Measurements from ENCODE around the gene C10orf71.

C10orf71 gene

DNA sequence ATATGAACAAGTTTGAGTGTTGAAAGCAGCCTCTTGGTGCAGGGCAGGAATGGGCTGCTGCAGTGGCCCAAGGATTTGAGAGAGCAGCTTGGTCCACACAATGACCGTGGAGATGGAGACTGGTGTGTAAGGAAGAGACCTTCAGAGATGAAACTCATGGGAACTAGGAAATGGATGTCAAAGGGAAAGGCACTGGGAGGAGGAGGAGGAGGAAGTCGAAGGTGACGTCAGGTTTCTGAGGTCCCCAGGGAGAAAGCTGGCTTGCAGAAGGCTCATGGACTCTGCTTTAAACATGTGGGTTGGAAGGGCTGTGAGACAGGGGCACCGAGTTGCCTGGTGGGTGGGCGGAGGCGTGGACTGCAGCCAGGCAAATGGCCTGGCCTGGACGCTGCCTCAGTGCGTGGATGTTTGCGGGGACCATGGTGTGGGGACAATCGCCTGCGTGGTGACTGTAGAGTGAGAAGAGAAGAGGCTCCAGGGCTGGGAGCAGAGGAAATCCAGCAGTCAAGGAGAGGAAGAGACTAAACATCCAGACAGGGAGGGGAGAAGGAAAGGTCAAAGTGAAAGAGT, 14.6 kb downstream of the C10orf71 start:
- no peak for DNase-seq (ENCODE audit: low read depth)

DNA sequence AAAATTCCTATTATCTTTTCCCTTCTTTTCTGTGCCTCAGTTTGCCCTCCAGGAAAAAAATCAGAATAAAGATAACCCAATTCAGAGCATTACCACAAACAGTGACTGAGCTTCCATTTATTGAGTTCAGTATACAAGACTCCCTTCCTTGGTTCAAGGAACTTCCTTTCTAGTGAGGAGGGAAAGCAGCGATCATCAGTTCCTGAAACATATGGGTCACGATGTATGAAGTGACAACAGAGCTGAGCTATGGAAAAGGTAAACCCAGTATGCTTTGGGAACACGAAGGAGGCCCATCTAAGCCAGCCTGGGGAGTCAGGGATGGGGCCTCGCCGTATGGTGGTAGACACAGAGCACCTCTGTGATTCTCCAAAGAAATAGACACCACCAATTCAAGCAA, 15.8 kb downstream of the C10orf71 start:
- DNase-seq (ENCODE audit: low read depth) = no peak

DNA sequence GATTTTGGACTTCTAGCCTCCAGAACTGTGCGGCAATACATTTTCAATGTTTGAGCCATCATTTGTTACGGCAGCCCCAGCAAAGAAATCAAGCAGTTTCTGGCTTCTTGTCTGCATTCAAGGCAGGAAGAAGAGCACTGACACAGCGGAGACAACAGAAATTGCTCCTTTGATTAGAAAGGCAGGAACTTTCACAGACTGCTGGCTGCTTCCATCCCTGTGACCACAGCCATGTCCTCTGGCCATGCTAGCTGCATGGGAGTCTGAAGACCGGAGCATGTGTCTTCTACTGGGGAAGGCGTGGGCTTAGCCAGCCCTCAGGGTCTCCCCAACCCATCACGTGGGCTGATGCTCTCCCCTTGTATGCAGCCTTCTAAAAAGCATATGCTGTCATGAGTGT, 19.1 kb downstream of the C10orf71 start:
- no peak for DNase-seq (ENCODE audit: low read depth)

DNA sequence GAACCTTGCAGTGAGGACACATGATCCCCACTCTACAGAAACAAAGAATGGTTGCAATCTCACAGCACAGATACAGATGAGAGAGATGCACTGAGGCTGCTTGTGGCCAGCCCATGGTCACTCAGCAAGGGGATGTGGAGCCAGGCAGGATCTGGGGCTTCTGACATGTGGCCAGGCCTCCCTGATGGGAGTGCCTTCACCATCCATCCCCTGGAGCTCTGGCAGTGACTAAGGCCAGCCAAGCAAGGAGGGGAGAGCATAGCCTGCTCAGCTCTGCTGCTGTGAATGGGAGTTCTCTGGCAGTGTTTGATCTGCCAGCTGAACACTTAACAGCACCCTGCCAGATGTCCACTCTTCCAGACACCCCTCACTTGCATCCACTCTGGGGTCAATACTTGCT, 19.8 kb downstream of the C10orf71 start:
- DNase-seq (ENCODE audit: low read depth) = no peak

DNA sequence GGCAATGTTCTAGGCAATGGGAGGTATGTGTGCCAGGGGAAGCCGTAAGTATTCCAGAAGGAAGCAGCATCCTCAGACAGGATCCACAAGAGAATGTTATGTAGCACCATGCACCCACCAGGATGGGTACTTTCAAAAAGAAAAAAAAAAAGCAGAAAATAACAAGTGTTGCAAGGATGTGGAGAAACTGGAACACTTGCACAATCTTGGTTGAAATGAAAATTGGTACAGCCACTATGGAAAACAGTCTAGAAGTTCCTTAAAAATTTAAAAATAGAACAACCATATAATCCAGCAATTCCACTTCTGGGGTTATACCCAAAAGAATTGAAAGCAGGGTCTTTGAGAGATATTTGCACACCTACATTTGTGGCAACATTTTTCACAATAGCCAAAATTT, 20.2 kb downstream of the C10orf71 start:
- no peak for DNase-seq (ENCODE audit: low read depth)

DNA sequence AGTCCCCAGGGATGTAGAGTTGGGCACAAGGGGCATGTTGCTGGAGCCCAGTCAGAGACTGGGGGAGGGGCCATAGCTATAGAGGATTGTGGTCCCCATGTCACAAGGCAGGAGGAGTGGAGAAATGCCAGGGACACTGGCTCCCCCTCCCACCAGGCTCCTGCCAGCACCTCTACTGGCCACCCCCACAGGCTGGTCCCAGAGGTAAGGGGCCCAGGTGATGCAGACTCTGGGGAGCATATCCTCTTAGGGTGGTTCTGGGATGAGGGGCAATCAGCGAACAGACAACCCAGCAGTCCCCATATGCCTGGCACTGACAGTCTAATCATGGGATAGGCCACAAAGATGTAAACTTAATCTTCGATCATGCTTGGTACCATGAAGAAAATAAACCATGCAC, 21.2 kb downstream of the C10orf71 start:
- no peak for DNase-seq (ENCODE audit: low read depth)

DNA sequence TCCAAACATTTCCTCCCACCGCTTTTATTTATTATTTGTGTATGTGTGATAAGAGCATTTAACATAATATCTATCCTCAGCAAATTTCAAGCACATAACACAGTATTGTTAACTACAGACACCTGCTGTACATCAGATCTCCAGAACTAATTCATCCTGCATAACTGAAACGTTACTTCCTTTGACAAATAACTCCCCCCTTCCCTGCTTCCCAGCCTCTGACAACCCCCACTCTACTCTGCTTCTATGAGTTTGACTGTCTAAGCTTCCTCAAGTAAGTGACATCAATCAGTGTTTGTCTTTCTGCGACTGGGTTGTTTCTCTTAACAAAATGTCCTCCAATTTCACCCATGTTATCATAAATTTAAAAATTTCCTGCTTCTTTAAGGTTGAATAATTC, 22.1 kb downstream of the C10orf71 start:
- no peak for DNase-seq (ENCODE audit: low read depth)

DNA sequence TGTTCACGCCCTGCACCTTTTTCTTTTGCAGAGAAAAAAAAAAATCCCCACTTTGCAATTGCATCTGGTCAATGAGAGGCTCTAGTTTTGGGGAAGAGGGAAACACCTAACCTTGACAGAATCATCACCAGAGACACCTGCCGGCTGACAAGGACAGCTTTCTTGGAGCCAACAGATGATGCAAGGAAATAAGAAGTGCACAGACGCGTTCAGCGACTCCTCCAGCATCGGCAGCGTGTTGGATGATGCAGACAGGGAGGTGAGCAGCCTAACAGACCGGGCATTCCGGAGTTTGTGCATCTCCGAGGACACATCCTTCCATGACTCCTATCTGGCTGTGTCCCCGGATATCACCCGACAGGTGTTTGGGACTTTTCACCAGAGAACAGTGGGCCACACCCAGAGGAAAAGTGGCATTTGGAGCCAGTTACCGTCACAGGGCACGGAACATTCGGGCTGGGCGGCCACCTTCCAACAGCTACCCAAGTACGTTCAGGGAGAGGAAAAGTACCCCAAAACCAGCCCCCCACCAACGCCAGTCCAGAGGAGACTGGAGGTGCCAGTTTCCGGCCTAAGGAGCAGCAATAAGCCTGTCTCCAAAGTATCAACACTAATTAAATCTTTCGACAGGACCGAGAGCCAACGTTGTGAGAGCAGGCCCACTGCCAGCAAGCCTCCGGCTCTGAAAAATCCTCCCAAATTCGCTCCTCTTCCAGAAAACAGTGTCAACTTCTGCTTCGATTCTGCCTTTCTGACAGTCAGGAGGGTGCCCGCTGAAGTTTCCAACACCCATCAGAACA, 23.6 kb downstream of the C10orf71 start:
- DNase-seq (ENCODE audit: low read depth) = no peak

DNA sequence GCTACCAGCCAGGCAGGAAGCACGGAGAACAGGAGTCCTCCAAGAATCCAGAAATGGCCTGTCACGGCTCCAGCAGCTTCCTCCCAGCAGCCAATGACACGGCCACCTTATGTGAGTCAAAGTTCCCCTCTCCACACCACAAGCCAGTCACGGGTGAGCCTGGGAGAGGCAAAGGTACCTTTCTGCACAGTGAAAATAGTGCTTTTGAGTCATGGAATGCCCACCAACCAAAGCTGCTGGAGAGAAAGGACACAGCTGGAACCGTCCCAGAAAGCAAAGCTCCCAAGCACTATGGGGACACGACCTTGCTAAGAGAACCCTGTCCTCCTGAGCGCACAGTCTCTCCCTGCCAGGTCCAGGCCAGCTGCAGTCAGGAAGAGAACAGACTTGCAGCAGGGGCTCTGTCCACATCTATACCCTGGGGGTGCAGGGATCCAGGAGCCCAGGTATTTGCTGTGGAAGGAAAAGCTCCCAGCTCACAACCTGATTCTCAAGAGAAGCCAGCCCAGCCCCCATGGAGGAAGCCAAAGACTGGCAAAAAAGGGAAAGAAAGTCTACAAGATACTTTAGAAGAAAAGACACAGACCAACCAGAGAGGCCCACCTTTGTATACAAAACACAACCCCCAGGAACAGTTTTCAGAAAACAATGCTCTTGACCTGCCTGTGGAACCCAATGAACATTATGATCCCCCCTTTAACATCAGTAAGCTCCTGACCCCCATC, 24.4 kb downstream of the C10orf71 start:
- no peak for DNase-seq (ENCODE audit: low read depth)

DNA sequence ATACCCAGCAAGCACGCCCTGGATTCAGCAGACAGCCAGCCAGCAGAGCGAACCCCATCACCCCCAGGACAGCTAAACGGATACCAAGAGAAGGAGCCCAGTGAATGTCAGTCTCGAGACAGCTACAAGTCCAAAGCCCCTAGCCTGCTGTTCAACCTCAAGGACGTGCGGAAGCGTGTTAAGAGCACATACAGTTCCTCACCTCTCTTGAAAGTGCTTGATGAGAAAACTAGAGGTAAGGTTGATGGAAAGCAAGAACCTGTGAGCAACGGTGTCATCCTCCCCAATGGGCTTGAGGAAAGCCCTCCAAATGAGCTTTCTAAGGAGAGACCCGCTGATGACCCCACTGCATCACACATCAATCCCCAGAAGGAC, 24.9 kb downstream of the C10orf71 start:
- DNase-seq (ENCODE audit: low read depth) = no peak

DNA sequence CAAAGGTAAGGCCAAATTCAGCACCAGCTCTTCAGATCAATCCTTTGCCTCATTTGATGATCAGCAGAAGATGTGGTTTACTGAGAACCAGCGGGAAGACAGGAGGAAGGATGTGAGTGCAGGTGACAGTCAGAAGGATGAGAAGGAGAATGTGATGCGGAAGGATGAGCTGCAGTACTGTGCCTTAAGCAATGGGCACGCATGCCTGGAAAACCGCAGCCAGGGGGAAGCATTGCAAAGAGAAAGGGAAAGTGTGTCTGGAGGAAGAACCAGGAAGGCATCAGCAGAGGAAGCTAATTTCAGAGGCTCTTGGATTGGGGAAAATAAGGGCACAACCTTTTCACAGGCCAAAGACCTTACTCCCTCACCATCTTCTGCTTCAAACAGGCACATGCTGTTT, 25.7 kb downstream of the C10orf71 start:
- no peak for DNase-seq (ENCODE audit: low read depth)

DNA sequence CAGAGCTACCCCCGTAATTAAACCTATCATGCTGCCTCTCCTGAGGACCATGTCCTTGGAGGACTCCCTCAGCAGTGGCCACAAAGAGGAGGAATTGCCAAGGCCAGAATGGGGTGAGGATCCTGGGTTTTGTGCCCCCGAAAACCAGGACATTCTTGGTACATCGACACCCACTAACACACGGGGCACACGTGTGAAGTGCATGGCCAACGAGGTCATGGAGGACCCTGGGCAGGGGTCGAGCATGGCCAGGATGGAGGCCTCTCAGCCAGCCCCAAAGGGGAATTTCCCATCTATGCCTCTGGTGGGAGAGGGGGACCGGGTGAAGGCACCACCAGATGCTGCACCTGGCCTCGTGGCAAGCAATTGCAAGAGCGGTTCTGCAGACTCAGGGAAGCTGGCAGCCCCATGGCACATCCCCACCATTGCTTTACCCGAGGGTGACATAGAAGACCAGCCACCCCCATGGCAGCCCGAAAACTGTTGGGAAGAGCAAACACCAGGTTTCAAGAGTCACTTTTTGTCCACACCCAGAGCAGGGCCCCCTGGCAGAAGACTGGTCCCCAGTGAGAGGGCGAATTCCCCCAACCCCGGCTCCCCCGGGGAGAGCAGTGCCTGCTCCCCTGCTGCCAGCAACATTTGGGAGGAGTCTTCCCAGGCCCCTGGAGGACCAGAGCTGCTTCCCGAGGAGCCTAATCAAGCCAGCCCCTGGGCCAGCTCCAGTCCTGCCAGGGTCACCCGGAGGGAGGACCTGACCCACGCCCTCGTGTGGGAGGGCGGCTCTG, 26.4 kb downstream of the C10orf71 start:
- DNase-seq (ENCODE audit: low read depth) = no peak

DNA sequence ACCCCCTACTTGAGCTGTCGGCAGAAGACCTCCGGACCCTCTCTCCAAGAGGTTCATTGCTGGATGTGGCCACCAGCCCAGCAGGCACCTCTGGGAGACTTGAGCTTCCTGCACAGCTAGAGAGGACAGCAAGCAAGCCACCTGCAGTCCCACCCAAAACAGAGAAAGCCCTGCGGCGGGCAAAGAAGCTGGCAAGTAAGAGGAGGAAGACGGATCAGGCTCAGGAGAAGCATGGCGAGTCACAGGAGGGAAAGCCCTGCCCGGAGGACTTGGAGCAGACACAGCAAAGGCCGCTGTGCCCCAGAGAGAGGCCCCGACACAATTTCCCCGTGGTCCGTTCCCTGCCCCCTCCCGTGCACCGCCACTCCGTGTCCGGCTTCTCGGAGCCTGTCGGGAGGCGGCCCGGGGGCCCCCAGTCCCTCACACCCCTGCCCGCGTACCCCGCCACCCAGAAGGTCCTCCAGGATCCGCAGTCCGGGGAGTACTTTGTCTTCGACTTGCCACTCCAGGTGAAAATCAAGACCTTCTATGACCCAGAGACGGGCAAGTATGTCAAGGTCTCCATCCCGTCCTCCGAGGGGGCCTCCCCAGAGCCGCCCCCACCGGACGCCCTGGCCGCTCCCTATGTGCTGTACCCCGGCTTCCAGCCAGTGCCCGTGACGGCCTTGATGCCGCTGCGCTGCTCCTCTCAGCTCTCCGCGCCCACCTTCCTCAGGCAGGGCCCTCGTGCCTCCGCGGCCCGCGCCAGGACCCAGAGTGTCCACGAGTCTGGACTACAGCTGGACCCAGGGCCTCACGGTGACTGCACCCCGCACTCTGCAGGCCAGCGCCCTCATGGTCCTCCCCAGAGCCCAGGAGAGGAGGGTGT, 27.2 kb downstream of the C10orf71 start:
- no peak for DNase-seq (ENCODE audit: low read depth)

DNA sequence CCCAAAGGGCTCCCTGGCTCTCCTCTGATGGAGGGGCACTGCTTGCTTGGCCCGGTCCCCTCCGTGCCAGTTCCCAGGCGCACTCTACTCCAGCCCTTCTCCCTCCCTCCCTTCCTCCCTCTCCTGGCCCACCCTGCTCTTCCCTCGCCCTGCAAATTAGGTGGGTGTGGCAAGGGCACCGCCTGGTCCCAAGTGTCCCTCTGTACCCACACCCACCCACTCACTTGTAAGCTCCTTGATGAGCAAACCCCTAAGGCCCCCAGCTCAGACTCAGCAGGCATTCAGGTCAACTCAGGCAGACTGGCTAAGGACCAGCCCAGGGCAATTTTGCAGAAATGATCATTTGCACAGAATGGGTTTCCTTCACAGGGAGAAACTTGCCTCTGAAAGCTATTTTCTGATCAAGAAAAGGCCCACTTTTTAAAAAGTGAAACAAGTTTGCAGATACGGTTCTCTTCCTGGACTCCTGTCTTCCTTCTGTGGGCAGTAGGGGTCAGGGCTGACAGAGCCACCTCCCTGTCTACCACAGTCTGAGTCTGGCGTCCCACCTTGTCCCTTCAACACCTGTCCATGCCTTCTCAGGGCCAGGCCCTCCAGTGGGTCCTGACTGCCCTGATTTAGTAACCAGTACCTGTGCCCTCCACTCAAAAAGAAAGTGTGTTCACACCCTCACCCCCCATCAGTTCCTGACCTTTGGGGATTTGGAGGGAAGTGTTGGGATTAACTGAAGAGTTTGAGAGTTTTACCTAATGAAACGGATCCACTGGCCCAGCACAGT, 28.3 kb downstream of the C10orf71 start:
- DNase-seq (ENCODE audit: low read depth) = no peak

DNA sequence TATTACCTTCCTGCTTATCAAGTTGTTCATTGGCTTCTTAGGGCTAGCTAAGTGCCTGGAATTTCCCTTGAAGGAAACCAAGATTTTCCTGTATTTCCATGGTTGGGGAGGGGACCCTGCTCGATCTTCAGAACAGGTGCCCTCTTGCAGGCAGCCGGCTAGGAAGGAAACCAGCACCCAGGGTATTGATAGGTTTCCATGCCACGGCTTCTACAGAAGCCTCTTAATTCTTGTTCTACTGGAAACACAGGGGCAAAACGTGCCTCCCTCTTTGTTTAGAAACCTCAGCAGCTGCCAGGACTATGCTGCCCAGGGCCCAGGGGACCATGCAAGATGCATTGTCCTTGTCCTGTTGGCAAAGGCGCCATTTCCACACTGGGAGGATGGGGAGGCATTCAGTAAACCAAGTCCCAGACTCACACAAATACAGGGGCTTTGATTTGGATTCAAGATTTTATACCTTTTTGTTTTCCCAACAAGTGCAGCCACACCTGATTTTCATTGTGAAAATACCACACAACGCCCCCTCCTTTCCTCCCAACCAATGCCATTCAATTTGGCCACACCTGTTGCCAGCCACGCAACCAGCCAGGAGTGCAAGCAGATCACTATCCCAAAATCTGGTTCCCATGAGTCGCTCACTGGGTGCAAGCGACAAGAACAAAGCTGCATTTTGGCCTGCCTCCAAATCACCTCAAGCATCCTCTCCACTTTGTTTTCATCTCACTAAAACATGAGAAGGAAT, 29.6 kb downstream of the C10orf71 start:
- no peak for DNase-seq (ENCODE audit: low read depth)

DNA sequence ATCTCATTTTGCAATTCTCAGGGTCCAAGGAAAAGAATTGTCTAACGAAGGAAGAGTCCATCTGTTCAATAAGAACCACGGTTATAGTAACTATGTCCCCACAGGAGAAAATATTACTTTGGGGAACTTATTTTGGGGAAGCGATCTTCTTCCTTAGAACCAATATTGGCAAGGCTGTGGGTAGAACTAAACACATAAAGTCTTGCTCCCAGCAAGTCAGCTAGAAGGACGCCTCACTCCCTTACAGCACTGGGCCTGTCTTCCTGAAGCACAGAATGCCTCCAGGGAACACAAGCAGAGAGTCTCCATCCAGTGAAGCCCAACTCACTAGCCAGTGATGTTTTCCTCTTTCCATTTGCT, 30.2 kb downstream of the C10orf71 start:
- DNase-seq (ENCODE audit: low read depth) = no peak

DNA sequence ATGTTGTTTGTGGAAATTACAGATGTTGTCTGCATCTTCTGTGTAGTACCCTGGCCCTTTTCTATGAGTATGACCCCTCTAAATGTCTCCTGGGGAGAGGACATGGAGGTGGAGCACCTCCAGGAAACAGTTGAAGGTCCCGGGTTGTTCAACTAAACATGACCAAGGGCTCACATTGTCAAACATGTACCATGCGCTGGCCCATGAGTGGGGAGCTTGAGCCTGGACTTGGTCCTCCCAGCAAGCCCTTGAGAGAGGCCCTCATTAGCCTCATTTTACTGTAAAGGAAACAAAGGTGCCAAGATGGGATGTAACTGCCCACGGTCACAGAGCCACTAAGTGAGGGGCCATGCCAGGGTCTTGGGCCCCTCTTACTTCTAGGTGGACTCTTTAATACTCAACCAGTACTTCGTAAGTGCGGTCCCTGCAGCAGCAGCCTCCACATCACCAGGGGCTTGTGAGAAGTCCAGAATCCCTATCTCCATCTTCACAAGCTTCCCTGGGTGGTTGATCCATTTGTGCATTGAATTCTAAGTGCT, 31.2 kb downstream of the C10orf71 start:
- DNase-seq (ENCODE audit: low read depth) = no peak

DNA sequence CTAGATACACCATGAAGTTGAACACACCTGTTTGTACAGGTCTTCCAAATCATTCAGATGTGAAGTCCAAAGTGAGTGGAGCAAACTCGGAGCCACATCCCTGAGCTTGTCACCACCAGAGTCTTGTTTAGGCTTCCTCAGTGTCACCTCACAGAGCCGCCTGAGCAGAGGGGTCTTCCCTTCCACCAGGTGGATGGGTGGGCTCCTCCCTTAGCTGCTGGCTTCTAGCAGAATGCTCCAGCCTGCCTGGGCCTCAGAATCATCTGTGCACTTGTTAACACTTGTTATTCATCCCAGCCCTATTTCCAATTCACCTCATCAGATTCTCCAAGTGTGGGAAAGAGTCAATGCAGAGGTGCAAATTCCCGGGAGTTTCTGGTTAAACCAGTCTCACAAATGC, 32.5 kb downstream of the C10orf71 start:
- no peak for DNase-seq (ENCODE audit: low read depth)

DNA sequence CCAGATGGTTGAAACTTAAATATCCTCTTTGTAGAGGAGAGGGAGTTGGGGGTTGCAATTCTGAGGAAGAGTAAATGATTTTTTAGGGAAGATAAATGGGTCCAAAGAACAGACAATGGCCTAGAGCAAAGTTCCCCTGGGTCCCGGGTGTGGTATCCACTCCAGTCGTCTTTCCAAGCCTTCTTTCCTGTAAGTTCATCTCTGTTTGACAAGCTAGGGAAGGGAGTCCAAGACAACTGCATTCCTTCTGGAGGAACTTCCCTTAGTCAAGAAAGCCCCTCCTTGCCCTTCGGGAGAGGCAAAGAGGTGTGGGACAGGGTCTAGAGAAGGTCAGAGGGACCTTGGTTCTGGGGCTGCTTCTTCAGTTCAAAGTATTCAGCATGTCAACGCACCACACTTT, 33.4 kb downstream of the C10orf71 start:
- no peak for DNase-seq (ENCODE audit: low read depth)

DNA sequence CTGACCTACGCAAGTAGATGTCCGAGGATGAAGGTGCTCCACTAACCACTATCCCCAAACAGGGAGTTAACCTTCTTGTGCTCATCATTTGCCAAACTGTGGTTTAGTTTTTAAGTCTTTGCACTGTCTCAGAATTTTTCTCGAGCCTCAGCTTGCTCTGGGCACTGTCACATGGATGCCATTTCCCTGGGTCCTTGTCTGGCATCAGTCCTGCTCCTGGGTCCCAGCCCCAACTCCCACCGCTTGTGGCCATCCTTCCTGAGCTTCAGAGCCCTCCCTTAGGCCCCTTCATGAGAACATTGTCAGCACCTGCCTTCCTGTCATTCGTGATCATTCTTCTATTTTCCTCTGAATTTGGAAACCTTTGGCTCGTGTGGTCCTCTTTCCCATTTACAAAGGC, 33.8 kb downstream of the C10orf71 start:
- DNase-seq (ENCODE audit: low read depth) = no peak
